Lower leg skin (tissue), 3 donors: ENCODE data around the gene ANKRD52.

Source experiments
- POLR2A ChIP-seq, 2 donors: fragments of 450-650 bp; IDR thresholded peaks; one replicate each; pipeline ENCODE4 v1.6.1; 2016 to 2017; ENCODE audit warnings: antibody characterized with exemption in 2 of 2, mild to moderate bottlenecking in 1 of 2, moderate library complexity in 1 of 2
- TF ChIP-seq, protein P1 (sequence below), 3 donors: fragments of 450-650 bp; IDR thresholded peaks; one replicate each; pipeline ENCODE4 v1.5.1; 2016; ENCODE audit warnings: antibody characterized with exemption in 3 of 3, mild to moderate bottlenecking in 3 of 3, moderate library complexity in 2 of 3

DNA sequence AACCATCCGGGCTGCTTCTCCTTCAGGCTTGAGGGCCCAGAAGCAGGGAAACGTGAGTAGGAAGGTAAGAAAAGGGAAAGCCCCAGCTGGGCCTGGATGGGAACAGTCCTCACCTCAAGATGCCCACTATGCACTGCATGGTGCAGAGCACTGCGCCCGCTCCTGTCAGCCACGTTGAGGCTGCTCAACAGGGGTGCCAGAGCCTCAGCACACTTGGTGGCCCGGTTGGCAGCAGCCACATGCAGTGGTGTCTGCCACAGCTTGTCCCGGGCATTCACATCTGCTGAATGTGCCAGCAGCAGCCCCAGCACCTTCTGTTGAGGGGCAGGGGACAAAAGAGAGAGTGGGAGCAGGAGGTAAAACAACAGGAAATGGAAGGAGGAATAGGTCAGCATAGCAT is 2.5 kb downstream of the ANKRD52 start:
- TF ChIP-seq, protein P1, sequence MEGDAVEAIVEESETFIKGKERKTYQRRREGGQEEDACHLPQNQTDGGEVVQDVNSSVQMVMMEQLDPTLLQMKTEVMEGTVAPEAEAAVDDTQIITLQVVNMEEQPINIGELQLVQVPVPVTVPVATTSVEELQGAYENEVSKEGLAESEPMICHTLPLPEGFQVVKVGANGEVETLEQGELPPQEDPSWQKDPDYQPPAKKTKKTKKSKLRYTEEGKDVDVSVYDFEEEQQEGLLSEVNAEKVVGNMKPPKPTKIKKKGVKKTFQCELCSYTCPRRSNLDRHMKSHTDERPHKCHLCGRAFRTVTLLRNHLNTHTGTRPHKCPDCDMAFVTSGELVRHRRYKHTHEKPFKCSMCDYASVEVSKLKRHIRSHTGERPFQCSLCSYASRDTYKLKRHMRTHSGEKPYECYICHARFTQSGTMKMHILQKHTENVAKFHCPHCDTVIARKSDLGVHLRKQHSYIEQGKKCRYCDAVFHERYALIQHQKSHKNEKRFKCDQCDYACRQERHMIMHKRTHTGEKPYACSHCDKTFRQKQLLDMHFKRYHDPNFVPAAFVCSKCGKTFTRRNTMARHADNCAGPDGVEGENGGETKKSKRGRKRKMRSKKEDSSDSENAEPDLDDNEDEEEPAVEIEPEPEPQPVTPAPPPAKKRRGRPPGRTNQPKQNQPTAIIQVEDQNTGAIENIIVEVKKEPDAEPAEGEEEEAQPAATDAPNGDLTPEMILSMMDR (IDR thresholded peaks at IDR 0.05) = no peak
- no peak for TF ChIP-seq POLR2A (IDR thresholded peaks at IDR 0.05)
